EH (cell line): ENCODE measurements around the gene HELZ.
"Not testable (repeated sequence)": the region's sequence is repeated elsewhere in the genome, so short reads cannot be mapped to it uniquely, and the experiment has no call there.

Source experiments
- DNase-seq: peaks from one replicate; pipeline ENCODE4 v3.0.0-alpha.2; 2015; ENCODE audit warnings: low read depth

Gene HELZ

DNA sequence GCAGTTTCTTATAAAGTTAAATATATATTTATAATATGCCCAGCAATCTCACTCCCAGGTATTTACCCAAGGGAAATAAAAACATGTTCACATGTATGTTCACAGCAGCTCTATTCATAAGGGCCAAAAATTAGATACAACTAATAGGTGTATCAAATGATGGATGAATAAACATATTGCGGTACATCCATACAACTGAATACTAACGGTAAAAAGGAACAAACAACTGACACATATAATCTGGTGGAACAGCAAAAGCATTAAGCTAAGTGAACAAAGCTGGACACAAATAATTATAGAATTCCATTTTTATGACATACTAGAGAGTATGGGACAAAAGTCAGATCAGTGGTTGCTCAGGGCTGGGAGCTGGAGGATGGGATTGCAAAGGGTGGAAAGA is 125.9 kb downstream of the HELZ start:
- DNase-seq = no peak

DNA sequence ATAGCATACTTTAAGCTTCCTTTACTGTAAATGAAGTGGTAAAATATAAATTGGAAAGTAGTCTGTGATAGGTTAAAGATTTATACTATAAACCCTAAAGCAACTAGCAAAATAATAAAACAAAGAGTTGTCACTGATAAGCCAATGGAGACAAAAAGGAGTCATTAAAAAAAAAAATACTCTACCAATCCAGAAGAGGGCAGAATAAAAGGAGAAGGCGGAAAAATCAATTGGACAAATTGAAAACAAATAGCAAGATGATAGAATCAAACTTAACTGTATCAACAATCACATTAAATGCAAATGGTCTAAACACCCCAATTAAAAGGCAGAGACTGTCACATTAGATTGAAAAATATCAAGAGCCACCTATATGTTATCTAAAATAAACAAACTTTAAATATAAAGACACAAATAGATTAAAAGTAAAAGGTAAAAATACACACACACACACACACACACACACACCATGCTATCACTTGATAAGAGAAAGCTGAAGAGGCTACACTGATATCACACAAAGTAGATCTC is 128.9 kb downstream of the HELZ start:
- no peak for DNase-seq

DNA sequence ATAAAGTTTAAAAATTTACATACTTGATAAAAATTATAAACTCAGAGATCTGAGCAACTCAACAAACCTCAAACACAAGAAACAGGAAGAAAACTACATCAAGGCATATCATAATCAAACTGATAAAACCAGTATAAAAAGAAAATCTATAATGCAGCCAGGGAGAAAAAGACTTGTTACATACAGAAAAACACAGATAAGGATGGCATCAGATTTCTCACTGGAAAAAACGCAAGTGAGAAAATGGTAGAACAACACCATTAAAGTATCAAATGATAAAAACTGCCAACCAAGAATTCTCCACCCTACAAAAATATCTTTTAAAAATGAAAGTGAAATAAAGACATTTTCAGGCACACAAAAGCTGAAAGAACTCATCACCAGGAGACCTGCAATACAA is 129.6 kb downstream of the HELZ start:
- DNase-seq = no peak

DNA sequence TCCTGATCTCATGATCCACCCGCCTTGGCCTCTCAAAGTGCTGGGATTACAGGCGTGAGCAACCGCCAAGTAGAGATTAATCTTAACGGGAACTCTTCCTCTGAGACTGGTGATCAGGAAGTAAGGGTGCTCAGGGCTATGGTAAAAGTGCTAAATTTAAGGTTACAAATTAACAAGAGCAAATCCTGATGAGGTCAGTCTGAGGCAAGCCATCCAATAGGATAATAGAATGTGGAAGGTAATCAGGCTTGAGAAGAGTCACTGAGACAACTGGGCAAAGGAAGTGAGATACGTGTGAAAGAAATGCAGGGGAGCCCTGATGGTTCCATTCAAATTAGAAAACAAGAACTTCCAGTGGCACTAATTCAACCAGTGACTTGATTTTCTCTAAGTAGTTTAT is 131.5 kb downstream of the HELZ start:
- no peak for DNase-seq

DNA sequence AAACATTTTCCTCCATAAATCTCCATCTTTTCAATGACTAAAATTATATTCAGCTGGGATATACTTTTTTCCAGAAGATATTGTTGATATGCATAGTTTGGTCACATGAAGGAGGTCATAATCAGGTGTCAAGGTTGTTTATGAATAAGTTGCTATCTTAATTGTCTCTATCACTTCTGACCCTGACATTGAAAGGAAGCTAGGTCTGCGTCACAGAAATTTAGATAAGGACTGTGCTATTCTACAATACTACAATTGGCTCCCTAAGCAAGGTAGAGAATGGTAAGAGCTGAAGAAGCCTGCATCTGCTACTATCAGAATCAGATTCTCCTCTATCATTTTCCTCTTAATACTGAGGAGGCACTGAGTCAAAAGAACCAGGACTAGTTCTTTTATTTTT is 133.2 kb downstream of the HELZ start:
- no peak for DNase-seq

DNA sequence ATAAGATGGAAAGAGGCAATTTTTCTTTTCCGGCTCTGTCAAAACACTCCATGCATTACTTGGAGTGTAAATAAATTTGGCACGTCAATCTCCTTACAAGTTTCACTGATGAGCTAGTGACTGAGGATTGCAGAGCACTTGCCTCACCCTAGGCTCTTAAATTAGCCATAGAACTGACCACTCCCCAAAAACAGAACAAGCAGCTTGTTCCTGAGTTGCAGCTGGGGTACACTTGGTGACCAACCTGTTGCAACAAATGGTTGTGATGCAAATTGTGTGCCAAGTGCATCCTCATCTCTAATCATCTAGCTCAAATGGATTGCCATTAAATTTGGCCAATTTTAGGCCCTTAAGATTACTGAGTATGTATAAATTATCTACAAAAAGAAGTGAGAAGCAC is 133.7 kb downstream of the HELZ start:
- no peak for DNase-seq

DNA sequence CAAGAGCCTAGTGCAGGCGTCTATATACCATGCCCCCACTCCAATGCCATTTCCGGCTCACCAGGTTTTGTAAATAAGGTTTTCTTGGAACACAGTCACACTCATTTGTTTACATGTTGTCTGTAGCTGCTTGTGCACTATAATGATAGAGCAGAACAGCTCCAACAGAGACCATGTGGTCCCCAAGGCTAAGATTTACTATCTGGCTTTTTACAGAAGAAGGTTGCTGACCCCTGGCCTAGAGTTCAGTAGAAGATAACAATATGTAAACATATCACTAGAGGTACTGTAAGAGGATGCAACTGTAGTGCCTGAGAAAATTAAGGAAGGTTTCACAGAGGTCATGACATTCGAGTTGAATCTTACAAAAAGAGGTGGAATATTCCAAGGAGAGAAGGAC is 134.4 kb downstream of the HELZ start:
- no peak for DNase-seq

DNA sequence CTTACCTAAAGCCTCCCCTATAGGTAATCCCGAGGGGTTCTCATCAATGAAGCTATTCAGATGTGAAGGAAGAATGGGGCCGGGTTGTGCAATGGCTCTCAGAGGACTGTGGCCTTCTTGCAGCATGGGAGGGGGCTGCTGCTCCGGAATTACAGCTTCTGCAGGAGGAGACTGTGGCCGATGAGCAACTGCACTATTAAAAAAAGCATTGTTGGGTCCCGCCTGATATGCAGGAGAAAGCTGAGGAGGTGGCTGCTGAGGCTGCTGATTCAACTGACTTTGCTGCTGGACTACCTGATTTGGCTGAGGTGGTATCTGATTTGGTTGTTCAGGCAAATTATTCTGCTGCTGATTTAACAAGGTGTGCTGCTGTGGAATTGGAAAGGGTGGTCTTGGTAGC is 135.9 kb downstream of the HELZ start:
- no peak for DNase-seq

DNA sequence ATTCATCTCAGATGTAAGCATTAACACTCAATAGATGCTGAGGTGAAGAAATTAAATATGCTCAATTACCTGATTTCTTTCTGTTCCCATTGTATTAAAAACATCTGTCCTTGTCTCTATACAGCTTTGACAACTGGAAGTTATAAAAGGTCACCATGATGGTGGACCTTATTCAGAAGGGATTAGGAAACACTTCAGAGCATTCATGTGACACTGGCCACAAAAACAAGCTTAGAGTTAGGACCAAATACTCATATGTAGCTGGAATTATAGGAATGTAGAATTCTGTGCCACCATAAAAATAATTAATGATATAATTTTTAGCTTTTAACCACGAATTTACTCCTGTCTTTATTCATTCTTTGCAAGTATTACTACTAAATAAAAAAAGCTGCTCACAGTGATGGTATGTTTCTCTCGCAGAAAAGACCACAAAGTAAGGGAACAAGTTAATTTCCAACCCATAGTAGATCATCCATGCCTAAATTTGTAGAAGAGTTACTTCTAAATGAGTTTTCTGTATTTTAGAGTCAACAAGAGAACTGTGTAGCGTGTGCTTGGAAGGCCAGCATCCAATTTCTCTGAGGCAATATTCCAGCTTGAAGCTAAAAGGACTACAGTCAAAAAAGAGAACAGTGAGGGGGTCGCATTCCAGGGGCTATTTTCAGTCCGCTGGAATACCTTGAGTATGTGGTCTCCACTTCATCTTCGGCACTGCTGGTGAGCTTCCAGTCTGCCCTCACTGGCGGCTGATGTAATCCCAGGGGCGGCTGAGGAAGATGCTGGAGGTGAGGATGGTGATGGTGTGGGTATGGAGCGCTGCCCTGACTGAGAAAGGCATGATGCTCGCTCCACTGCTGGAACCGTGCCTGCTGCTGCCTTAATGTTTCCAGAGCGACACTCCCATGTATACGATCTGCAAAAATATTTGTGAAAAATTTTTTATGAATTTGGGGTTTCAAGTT is 136.9 kb downstream of the HELZ start:
- peak; percentile 28 for DNase-seq

DNA sequence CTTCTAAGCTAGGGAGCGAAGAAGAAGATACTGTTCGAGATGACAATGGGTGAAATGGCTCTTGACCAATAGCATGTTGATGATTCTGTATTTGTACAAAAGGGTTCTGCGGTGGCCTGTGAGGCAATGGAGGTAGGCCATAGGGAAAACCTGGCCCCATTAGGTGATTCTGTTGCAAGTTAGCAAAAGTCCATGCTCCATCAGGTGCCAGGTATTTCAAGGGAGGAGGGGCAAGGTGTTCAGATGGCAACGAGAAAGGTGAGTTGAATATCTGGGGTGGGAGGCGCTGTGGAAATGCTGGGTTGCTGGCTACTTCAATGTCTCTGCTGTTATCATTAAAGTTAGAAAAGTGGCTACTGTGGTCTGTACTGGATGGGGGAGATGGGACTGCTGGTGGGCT is 137.8 kb downstream of the HELZ start:
- no peak for DNase-seq

DNA sequence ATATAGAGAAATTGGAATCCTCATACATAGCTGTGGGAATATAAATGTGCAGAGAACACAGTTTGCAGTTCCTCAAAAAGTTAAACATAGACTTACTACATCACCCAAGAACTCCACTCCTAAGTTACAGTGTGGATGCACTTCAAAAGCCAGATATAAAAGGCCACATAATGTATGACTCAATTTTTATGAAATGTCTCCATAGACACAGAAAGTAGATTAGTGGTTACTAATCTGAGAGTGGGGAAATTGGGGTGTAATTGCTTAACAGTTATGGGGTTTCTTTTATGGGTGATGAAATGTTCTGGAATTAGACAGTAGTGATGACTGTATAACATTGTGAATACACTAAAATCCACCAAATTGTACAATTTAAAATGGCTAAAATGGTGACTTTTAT is 139.8 kb downstream of the HELZ start:
- DNase-seq = peak; percentile 52

DNA sequence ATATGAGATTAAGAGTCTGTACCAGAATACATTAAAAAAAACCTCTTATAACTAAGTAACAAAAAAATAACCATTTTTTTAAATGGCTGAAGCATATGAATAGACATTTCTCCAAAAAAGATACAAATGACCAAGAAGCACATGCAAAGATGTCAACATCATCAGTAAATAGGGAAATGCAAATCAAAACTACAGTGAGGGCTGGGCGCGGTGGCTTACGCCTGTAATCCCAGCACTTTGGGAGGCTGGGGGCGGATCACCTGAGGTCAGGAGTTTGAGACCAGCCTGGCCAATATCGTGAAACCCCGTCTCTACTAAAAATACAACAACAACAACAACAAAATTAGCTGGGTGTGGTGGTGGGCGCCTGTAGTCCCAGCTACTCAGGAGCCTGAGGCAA is 140.4 kb downstream of the HELZ start:
- not testable (repeated sequence) for DNase-seq

DNA sequence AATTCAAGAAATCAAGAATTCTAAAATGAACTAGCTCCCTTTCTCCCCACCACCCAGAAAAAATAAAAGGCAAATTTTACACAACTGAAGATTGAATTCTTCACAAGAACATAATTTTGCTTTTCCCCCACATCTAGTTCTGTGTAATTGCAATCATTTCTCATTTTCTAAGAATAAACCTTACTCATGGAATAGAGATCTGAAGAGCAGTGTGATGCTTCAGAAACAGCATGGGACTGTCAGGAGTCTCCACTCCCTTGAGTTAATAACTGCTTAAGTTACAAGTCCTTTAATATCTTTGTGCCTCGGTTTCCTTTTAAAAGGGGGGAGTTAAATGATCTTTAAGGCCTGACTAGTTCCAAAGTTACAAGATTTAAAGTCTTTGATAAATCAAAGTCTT is 147.0 kb downstream of the HELZ start:
- DNase-seq = no peak

DNA sequence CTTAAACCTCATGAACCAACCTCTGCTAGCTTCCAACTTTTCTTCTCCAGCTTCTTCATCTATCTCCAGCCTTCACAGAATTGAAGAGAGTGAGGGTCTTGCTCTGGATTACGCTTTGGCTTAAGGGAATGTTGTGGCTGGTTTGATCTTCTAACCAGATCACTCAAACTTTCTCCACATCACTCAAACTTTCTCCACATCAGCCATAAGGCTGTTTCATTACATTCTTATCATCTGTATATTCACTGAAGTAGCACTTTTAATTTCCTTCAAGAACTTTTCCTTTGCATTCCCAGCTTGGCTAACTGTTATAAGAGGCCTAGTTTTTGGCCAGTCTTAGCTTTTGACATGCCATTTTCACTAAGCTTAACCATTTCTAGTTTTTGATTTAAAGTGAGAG is 148.4 kb downstream of the HELZ start:
- no peak for DNase-seq

DNA sequence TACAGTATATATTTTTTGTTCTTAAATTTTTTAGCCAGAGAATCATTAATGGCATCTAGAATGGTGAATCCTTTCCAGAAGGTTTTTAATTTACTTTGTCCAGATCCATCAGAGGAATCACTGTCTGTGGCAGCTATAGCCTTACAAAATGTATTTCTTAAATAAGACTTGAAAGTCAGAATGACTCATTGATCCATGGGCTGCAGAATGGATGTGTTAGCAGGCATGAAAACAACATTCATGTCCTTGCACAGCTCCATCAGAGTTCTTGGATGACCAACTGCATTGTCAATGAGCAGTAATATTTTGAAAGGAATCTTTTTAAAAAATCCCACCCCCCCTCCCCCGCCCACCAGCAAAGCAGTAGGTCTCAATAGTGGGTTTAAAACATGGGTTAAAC is 149.2 kb downstream of the HELZ start:
- DNase-seq = peak; percentile 38

DNA sequence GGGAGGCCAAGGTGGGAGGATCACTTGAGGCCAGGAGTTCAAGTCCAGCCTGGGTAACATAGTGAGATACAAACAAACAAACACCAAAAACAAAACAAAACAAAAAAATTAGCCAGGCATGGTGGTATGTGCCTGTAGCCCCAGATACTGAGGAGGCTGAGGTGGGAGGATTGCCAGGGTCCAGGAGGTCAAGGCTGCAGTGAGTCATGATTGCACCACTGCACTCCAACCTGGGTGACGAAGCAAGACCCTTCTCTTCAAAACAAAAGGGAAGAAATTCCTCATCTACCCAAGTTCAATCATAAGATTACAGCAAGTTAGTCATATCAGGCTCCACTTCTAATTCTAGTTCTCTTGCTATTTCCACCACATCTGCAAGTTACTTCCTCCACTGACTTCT is 149.7 kb downstream of the HELZ start:
- DNase-seq = peak; percentile 59

DNA sequence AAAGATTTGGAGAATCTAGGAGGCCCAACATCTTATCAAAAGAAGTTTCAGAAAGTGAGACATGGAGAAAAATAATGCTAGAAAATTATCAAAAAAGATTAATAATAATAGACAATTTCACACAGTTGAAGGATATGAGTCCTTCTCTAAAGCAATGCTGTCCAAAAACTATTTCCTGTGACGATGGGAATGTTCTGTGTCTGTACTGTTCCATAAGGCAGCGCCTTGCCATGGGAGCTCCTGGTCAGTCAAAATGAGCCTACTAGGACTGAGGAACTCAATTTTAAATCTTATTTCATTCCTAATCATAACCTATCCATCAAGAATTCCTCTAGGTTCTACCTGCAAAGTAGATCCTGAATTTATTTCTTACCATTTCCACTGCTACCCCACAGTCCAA is 151.6 kb downstream of the HELZ start:
- DNase-seq = no peak

DNA sequence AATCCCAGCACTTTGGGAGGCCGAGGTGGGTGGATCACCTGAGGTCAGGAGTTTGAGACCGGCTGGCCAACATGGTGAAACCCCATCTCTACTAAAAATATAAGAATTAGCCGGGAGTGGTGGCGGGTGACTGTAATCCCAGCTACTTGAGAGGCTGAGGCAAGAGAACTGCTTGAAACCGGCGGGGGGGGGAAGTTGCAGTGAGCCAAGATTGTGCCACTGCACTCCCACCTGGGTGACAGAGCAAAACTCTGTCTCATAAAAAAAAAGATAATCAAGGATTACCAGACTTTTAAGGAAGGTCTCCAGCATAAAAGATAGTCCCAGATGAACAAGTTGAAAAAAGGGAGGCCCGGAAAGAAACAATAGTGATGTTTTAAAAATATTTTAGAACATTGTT is 152.3 kb downstream of the HELZ start:
- not testable (repeated sequence) for DNase-seq

DNA sequence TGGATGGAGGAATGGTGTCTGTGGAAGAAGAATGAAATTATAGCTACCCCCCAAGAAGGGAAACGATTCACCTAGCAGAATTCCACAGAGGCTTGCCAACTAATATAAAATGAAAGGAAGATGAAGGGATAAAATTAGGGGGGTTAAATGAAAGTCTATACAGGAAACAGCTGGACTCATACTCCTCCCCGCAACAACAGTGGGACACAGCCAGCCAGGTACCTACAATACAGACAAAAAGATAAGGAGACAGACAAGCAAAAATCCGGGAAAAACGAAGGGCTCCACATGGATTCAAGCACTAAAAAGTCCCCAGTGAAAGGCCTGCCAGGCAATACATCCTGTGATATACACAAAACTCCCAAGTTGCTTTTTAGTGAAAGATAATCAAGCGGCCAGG is 152.7 kb downstream of the HELZ start:
- no peak for DNase-seq

DNA sequence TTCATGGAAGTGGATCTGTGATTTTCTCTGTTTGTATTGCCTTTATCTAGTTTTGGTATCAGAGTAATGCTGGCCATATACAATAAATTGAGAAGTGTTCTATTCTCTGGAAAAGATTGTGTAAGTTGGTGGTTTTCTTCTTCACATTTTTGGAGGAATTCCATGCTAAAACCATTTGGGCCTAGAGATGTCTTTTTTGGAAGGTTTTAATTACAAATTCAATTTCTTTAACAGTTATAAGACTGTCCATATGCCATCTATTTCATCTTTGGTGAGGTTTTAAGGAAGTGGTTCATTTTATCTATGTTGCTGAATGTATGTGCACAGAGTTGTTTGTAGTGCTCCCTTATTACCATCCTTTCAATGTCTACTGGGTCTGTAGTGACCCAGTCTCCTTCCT is 154.7 kb downstream of the HELZ start:
- no peak for DNase-seq

DNA sequence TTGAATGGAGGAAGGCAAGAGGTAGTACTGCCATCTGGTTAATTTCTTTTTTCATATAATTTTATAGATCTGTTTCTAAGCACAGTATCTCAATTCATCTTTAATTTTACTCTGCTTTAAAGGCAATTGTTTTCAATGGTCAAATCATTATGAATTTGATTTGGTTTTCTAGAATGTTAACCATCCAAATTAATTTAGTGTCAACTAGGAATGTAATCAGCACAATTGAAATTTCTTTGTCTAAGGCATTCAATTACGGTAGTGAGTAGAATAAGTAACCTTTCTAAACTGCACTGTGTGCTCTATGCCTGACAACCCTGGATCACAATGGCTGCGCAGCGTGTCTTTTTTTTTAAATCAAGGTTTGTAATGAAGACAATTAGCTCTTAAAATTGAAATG is 156.4 kb downstream of the HELZ start:
- no peak for DNase-seq

DNA sequence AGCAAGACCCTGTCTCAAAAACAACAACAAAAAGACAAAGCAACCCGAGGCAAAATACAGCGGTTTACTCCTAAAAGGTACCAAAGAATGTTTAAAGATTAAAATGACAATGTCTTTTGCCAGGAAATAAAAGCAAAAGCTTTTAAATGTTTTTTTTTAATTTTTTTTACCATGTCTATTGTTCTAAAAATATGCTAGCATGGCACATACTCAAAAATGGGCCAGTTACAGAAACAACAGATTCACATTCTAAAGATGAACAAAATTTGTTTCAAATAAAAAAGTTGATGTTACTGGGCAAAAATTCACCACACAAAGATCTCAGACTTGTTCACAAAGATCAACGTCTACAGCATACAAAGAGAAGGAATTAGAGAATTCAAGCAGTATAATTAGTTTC is 159.6 kb downstream of the HELZ start:
- DNase-seq = no peak

DNA sequence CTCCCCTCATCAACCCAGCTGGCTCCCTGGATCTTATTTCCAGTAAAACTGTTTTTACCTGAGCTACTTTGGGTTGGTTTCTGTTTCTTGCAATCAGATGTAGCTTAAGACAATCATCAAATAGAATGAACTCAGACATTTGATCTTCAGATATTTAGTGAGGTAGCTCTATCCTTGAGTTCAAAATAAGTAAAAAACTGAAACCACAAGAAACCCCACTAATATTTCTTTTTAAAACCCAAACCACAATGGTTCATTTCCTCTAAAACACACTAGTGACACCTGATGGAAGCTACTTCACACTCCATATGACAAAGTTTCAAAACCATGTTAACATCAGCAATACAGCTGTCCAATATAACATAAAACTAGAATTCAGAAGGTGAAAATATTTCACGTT is 162.9 kb downstream of the HELZ start:
- no peak for DNase-seq

DNA sequence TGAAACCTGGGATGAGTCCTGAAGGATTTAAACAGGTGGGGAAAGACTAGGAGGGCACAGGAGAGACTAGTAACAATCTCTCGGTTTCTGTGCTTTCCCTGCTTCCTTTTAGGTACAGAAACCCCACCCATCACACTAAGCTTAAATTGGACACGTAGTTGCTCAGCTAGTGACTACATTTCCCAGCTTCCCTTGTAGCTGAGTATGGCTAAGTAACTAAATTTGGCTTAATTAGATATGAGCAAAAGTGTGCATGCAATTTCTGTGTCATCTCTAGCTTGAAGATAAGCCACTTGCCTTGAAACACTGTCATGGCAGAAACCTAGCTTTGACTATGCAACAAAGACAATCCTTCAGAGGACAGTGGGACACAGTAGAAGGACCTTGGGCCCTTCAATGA is 164.2 kb downstream of the HELZ start:
- no peak for DNase-seq
